Activated naive CD4-positive, alpha-beta T cell (primary cell): ENCODE measurements around the gene SSTR3.

ENCODE experiments used
- DNase-seq, 4 experiments: peaks; one replicate each; lab custom pipeline; 2025; lab: John Stamatoyannopoulos, UW

The SSTR3 gene

GRCh38 chr22:37229012-37229804 lies 16.9 kb upstream of the SSTR3 start:
- no peak for DNase-seq

- DNase-seq = peak in 1 of 4 experiments; percentile 49
Measured at GRCh38 chr22:37228106-37229011, 16.1 kb upstream of the SSTR3 start.

GRCh38 chr22:37226514-37226913 lies 14.2 kb upstream of the SSTR3 start:
- DNase-seq = no peak

- no peak for DNase-seq
Measured at GRCh38 chr22:37226087-37226486, 13.8 kb upstream of the SSTR3 start.

- no peak for DNase-seq
Measured at GRCh38 chr22:37225481-37225880, 13.2 kb upstream of the SSTR3 start.

- no peak for DNase-seq
Measured at GRCh38 chr22:37224757-37225420, 12.6 kb upstream of the SSTR3 start.

GRCh38 chr22:37223965-37224551 lies 11.8 kb upstream of the SSTR3 start:
- peak in 1 of 4 experiments; percentile 15 for DNase-seq

- DNase-seq = peak in 1 of 4 experiments; percentile 41
Measured at GRCh38 chr22:37222440-37222971, 10.2 kb upstream of the SSTR3 start.

GRCh38 chr22:37221424-37222333 lies 9.4 kb upstream of the SSTR3 start:
- no peak for DNase-seq

- no peak for DNase-seq
Measured at GRCh38 chr22:37220543-37220981, 8.3 kb upstream of the SSTR3 start.

- no peak for DNase-seq
Measured at GRCh38 chr22:37219533-37219932, 7.3 kb upstream of the SSTR3 start.

- DNase-seq = peak in 2 of 4 experiments; percentile 54 to 66
Measured at GRCh38 chr22:37218771-37219411, 6.6 kb upstream of the SSTR3 start.

GRCh38 chr22:37218399-37218770 lies 6.1 kb upstream of the SSTR3 start:
- no peak for DNase-seq

- no peak for DNase-seq
Measured at GRCh38 chr22:37215890-37216289, 3.6 kb upstream of the SSTR3 start.

GRCh38 chr22:37214731-37215030 lies 2.4 kb upstream of the SSTR3 start:
- no peak for DNase-seq

- no peak for DNase-seq
Measured at GRCh38 chr22:37213941-37214730, 1.9 kb upstream of the SSTR3 start.

GRCh38 chr22:37213218-37213855 lies 1.1 kb upstream of the SSTR3 start:
- DNase-seq = no peak

GRCh38 chr22:37211866-37212173 lies 457 bp downstream of the SSTR3 start:
- DNase-seq = no peak
